NCI-H510A (cell line): ENCODE measurements around the gene SH3RF2.
"Not testable (repeated sequence)": the region's sequence is repeated elsewhere in the genome, so short reads cannot be mapped to it uniquely, and the experiment has no call there.

ENCODE experiments used
- DNase-seq: peaks from one replicate; lab custom pipeline; 2025; lab: John Stamatoyannopoulos, UW

SH3RF2 gene, protein sequence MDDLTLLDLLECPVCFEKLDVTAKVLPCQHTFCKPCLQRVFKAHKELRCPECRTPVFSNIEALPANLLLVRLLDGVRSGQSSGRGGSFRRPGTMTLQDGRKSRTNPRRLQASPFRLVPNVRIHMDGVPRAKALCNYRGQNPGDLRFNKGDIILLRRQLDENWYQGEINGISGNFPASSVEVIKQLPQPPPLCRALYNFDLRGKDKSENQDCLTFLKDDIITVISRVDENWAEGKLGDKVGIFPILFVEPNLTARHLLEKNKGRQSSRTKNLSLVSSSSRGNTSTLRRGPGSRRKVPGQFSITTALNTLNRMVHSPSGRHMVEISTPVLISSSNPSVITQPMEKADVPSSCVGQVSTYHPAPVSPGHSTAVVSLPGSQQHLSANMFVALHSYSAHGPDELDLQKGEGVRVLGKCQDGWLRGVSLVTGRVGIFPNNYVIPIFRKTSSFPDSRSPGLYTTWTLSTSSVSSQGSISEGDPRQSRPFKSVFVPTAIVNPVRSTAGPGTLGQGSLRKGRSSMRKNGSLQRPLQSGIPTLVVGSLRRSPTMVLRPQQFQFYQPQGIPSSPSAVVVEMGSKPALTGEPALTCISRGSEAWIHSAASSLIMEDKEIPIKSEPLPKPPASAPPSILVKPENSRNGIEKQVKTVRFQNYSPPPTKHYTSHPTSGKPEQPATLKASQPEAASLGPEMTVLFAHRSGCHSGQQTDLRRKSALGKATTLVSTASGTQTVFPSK

DNA sequence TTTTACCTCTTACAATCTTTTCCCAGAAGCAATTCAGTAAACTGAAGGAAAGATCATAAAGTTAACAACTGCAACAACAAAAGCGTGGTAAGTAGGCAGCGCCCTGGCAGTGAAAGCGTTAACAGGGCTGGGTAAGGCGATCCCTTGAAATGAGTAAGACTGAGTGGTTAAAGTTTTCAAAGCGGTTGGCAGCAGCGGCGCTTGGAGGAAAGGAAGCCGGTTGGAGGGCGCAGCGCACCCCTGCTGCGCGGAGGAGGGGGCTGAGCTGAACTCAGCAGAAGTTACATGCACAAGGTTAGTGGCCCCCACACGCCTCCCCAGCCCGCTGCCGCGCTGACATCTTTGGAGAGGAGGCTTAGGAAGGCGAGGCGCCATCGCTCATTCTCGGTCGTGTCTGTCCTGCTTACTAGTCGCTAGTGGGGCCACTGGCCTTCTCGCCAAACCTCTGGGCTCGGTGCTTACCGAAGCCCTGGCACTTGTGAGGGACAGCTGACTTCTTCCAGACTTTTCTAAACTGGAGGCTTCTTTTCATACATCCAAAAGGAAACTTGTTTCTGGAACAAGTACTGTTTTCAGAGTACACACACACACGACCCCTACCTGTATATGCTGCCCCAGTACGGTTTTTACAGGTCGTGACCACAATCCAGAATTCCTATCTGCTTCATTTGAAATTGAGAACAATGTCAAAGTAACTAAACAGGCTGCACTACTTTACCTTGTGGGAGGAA lies at the start of gene SH3RF2:
Gene SH3RF2 (plus strand): TSS at position 178 of the 731 bp plus-strand sequence. CDS start 1,351 bp downstream, outside the sequence.
- peak; percentile 5 for DNase-seq

DNA sequence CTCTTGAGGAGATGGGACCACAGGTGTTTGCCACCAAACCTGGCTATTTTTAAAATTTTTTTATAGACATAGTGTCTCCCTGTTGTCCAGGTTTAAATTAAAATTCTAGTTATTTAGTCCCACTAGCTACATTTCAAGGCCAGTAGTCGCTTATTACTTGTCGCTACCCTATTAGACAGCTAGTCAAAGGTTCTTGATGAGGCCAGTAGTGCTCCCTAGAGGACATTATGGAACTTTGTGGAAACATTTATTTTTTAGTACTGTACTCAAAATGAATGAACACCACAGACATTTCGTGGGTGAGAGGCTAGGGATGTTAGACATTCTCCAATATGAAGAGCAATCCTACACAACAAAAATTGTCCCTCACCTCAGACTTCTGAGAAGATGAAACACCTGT lies 49.2 kb upstream of the SH3RF2 start:
- no peak for DNase-seq

DNA sequence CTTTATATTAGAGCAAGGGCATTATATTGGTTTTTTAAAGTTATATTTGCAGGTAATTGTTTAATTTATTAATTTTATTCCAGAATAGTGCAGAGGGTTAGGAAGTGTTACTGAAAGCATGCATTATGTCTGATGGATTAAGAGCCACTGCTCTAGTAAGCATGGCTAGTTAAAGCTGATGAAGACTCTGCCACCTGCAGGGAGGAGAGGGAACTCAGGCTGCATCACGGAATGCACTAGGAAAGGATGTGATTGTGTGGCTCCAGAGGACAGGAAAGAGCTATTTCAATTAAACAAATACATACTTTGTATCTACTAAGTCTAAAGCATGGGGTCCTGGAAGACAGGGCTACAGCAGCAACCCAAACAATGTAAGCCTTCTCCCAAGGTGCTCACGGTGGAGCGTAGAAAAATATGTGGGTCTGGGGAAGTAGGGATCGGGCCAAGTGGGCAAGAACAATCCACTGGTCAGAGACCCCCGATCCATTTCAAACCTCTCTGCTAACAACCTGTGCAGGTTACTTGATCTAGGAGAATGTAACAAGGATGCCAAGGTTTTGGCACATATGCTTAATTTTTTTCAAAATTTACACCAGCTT lies 48.3 kb upstream of the SH3RF2 start:
- DNase-seq = peak; percentile 1

DNA sequence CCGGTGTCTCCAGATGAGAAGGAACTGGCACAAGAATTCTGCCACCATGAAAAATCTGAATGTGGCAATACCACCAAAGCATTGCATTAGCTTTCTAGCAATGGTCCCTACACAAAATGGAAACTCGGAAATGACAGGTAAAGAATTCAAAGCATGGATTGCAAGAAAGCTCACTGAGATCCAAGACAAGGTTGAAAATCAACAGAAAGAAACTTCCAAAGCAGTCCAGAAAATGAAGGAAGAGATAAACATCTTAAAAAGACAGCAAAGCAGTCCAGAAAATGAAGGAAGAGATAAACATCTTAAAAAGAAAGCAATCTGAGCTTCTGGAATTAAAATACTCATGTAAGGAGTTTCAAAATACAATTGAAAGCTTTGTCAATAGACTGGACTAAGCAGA lies 46.8 kb upstream of the SH3RF2 start:
- DNase-seq = no peak

DNA sequence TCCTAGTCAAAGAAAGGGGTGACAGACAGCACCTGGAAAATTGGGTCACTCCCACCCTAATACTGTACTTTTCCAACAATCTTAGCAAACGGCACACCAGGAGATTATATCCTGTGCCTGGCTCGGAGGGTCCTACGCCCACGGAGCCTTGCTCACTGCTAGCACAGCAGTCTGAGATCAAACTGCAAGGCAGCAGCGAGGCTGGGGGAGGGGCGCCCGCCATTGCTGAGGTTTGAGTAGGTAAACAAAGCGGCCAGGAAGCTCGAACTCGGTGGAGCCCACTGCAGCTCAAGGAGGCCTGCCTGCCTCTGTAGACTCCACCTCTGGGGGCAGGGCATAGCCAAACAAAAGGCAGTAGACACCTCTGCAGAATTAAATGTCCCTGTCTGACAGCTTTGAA lies 45.0 kb upstream of the SH3RF2 start:
- not testable (repeated sequence) for DNase-seq

DNA sequence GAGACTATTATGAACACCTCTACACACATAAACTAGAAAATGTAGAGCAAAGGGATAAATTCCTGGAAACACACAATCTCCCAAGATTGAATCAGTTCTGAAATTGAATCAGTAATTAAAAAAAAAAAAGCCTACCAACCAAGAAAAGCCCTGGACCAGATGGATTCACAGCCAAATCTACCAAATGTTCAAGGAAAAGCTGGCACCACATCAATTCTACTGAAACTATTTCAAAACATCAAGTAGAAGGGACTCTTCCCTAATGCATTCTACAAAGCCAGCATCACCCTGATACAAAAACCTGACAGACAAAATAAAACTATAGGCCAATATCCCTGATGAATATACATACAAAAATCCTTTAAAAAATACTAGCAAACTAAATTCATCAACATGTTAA lies 38.2 kb upstream of the SH3RF2 start:
- DNase-seq = no peak

DNA sequence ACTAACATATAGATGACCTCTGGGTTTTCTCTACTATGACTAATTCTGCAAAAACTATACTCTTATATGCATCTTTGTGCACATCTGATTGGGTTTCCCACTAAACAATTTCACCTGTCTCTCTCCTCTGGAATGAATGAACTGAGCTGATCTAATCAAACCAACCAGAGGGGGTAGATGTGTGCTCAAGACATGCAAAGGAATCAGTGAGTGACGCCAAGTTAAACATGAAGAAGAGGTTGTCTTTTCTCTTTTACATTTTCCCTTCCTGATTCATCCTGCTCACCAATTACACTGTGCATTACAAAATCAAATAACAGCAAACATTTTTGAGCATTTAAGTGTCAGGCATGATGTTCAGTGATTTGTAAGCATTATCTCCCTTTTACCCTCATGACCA lies 34.0 kb upstream of the SH3RF2 start:
- no peak for DNase-seq

DNA sequence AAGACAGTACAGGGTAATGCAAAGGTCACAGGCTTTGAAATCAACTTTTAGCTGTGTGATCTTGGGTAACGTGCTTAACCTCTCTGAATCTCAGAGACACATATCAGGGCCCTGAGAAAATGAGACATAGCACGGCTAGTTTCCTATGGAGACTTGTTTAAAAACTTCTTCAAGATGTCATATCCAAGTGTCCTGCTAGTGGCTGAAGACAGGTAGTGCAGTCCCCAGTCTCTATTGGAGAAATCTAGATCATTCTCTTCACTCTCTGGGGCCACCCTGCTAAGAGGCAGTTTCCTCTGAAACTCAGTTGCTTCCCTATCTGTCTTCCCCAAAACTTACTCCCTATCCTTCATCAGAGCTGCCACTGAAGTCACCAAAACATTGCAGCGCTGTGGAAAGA lies 33.3 kb upstream of the SH3RF2 start:
- DNase-seq = no peak

DNA sequence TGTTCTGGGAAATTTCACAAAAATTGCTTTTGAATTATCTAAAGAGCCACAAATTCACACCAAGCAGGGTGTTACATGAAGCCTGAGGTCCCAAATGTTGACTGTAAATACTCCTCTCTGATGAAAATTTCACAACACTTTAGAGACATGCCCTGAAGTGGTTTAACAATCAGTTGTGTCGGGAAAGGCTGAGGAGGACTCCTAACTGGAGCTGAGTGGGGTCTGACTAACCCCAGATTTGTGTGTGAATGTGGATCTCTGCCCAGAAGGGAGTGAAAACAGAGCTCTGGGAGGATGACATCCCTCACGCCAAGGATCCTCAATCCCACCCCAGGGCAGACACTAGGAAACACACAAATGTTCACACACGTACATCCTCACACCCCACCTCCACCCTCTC lies 32.5 kb upstream of the SH3RF2 start:
- DNase-seq = no peak

DNA sequence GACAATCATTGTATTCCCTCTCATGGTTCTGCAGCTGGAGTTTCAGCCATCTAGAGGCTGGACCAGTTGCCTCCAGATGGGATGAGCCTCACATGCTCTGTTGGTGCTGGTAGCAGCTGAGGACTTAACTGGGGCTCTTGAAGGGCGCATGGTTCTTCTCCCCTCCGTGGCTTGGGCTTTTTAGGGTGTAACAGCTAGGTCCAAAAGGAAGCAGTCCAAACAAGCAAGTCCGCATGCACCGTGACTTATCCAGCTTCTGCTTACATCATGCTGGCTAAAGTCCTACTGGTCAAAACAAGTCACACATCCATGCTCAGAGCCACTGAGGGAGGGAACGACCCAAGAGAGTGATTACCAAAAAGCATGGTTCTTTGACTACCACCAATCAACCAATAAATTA lies 31.6 kb upstream of the SH3RF2 start:
- DNase-seq = no peak

DNA sequence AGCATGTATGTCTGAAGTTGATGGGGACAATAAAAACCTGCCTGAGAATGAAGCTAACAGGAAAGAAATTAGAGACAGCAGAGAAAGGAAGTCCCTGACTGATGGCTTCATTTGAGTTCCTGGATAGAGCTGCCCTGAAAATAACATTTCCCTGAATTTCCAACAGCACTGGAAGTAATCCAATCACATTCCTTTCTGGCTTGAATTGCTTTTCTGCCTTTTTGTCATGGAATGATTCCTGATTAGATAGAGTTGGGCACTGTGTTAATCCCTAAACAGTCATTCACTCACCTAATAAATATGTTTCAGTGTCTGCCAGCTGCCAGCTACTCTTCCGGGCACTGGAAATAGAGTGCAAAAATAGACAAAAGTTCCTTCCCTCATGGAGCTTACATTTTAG lies 30.0 kb upstream of the SH3RF2 start:
- DNase-seq = no peak

DNA sequence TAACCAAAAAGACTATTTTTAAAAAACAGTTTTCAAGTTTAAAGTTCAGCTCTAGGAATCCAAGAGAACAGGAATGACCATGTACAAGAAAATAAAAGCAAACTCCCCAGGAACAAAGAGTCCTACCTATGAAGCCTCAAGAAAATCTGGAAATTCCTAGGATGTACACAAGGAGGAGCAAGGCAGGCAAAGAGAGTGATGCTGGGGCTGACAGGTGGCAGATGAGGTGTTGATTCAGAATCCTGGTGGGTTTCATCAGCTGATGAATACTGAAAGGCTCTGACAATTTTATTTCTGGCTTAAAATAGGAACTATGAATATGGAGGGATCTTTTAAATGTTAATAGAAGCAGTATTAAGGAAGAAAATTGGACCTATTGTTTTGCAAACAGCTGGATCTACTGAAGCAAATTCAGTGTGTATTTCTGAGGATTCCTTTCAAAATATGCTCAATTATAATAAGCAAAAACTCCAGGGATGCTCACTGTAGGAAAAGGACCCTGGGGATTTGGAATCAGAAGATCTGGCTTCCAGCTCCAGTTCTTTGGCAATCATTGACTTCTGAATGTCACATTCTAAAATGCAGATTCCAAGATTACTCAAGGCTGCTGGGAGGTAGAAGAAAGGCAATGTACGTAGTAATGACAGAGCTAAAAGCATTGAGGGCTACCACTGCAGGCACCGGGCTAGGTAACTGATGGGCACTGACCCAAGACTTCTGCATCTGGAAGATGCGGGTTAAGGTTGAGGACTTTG lies 28.0 kb upstream of the SH3RF2 start:
- no peak for DNase-seq

DNA sequence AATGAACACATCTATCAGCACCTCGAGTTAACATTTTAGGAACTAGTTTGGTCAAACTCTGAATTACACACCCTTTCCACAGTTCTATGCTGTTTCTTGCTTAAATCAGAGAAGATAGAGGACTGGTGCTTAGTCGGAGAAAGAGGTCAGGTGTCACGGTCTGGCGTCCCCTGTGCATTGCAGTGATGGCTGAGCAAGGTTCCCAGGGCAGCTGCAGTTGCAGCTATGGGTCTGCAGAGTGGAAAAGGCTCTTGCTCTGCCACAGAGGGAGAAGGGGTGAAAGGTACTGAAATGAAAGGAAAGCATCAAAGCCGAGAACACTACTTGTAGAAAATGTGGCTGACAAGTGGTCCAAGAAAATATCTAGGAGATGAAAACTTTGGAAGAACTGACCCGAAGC lies 25.2 kb upstream of the SH3RF2 start:
- DNase-seq = no peak

DNA sequence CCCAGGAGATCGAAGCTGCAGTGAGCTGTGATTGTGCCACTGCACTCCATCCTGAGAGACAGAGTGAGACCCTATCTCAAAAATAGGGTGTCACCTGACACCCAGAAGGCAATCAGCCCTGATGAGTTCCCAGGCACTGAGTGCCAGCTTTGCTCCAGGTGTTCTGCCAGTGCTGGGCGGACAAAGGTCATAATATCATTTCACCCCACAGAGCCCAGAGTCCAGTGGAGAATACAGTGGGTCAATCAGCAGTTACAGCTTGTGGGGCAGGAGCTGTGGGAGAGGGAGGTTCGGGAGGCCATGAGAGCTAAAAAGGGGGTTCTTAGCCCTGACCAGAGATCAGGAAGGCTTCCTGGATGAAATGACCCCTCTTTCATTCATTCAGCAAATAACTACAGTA lies 24.4 kb upstream of the SH3RF2 start:
- no peak for DNase-seq

DNA sequence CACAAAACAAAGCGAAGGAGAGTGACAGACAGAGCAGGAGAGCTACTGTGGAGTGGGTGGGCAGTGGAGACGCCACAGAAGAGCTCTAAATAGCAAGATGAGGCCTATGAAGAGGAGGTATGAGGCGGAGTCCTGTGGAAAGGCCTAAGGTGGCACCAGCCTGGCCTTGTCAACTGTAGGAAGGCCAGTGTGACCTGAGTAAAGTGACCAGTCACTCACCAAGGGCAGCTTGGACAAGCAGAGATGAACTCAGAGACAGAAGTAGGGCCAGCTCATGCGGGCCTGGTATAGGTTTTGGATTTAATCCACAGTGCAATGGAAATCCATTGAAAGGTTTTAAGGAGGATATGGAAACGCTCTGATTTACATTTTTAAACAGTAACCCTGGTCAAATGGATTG lies 23.8 kb upstream of the SH3RF2 start:
- no peak for DNase-seq

DNA sequence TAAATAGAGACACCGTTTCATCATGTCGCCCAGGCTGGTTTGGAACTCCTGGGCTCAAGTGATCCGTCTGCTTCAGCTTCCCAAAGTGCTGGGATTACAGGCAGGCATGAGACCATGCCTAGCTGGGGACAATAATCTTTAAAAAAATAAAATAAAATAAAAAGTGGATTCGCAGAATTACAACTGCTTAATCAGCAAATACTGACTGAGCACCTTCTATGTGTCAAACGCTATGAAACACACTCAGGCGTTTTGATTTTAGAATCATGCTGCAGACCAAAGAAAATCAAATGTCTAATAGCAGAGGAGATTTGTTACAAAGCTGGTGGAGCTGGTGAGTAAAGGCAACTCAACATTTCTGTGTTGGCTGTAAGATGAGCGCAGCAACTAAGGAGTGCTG lies 22.7 kb upstream of the SH3RF2 start:
- no peak for DNase-seq

DNA sequence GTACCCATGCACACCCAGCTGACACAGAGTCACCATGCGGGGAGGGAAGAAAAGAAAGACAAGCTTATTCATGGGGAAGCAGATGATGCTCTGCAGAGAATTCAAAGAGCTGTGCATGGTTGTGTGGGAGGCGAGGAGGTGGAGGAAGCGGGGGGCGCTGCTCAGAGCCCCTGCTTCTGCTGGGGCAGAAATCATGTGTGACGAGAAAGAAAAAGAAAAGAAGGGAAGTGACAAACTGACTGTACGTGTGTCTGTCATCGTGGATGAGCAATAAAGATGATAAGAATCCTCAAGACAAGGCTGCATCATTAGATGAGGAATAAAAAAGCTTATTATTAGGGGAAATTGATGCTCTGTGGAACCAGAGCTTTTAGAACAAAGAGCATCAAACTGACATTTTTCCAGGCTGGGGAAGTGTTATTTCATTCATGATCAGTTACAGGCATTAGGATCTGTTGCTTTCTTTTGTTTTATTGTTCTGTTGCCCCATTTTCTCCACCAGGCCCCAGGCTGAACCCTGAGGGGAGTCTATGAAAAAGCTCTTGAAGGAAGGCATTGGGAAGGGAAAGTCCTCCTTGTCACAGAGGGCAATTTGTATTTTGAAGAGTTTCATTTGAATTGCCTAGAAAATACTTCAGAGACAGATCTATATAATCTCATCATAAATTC lies 20.3 kb upstream of the SH3RF2 start:
- DNase-seq = no peak

DNA sequence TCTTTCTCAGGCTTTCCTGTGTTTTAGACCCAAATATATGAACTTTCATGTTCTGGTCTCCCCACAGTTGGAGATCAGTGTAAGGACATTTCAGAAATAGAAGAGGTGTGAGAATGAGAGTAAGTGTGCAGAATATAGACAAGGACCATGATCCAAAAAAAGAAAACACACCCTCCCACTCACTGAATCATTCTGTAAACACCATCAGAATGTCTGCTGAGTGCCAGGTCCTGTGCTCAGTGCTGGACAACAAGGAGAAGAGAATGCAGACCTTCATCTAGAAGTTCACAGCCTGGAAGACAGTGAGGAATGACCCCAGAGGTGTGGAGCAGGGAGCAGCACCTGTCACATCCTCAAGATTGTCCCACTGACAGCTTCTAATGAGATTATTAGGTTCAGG lies 19.1 kb upstream of the SH3RF2 start:
- DNase-seq = no peak

DNA sequence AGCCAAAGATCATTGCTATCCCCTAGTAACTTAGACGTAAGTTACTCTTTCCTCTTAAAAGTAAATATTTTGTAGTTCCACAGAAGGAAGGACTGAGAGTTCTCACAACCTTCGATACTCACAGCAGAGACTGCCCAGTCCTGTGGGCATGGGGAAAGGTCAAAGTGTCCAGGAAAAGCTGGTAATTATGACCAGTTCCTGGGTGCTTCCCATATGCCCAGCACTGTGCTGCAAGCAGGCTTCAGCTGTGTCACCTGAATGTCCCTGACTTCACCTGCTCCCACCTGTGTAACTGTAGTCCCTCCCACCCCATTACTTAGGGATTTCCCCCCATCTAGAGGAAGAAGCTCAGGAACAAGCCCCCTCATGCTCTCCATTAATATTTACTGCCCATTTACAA lies 18.0 kb upstream of the SH3RF2 start:
- DNase-seq = no peak

DNA sequence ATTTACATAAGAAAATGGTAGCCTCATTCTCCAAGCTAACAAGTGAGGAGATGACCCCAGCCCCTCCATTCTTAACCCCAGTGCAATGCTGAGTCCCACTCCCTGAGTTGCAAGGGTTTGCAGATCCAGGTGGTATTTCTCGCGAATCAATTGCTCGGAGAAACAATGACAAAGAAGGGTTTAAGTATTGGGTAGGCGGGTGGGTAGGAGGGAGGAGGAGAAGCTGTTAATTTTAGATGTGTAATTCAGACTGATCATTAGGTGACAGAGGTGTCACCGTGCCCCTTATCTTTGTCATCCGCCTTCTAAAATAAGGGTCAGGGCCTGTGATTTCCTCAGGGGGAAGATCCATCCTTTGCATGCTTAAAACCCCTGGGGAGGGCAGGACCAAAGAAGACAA lies 17.0 kb upstream of the SH3RF2 start:
- DNase-seq = no peak

DNA sequence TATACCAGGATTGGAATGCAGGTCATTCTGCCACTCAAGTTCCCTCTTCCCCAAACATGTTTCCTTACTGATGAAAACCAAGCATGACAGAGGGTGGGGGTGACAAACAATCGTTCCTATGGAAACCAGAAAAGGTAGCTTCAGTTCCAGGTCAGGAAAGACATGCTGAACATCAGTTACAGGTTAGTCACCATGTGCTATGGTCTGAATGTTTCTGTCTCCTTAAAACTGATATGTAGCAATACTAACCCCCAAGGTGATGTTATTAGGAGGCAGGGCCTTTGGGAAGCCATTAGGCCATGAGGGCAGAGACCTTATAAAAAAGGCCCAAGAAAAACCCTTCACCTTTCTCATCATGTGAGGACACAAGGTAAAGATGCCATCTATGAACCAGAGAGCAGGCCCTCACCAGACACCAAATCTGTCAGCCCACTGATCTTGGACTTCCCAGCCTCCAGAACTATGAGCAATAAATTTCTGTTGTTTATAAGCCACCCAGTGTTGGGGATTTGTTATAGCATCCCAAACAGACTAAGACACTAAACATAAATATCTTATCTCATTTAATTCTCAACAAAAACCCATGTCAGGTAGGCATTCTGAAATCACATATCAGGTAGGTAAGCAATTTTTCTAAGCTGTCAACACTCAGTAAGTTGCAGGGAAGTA lies 15.7 kb upstream of the SH3RF2 start:
- no peak for DNase-seq
